ENCODE data around the gene DOK6. TPM values are rescaled to one million over a fixed set of nuclear protein-coding genes. Genes with fewer than 3 reads are reported as not detected.

DOK6 gene
- total RNA-seq, 1 experiment from 2014 or later = not detected

DNA sequence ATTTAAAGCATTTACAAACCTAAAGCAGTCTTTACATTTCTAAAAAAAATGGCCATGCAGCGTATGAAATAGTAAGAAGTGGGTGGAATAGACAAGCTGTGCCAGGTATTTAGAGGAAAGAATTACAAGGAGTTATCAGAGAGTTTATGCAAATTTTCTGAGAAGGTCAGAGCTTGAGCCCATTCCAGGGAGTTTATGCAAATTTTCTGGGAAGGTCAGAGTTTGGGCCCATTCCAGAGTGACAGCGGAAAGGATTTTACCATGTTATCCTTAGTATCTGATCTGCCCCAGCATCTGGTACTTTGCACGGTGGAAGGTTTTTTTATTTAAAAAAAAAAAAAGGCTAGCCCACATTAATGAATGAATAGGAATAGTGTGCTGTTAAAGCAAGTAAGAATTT lies 1.4 kb upstream of the DOK6 start:
- peaks cover 37% of the 10 kb centered on the region for H3K27me3 ChIP-seq (replicated peaks)
- no peaks in the 10 kb centered on the region for H3K36me3 ChIP-seq
- H3K4me3 ChIP-seq = no peak overlapping the region
- no peaks in the 10 kb centered on the region for H3K9me3 ChIP-seq (replicated peaks)
- peaks cover 10% of the 10 kb centered on the region for H3K4me1 ChIP-seq (replicated peaks)
- no peak overlapping the region for H3K27ac ChIP-seq
- DNase-seq (ENCODE audit: low read depth in 1 of 2, low spot score in 2 of 2) = no peak

DNA sequence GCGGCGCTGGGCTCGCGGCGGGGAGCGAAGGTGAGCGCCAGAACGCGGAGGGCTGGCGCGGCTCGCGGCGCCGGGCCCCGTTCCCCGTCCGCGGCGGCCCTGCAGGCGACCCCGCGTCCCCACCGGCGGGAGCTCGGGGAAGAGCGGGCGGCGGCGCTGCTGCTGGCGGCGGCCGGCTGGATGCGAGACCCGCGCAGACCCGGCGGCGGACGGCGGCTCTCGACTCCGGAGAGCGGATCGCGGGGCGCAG lies 213 bp downstream of the DOK6 start:
- Histone ChIP-seq H3K36me3 (no peaks in the 10 kb centered on the region), H3K4me3 (peak overlapping the region; percentile 13; the same call in 1 of the 2 replicates), H3K9me3 (replicated peaks) (no peaks in the 10 kb centered on the region), H3K4me1 (replicated peaks) (peaks cover 10% of the 10 kb centered on the region), H3K27ac (no peak overlapping the region), H3K27me3 (replicated peaks) (peaks cover 37% of the 10 kb centered on the region)
- no peak for DNase-seq (ENCODE audit: low read depth in 1 of 2, low spot score in 2 of 2)

DNA sequence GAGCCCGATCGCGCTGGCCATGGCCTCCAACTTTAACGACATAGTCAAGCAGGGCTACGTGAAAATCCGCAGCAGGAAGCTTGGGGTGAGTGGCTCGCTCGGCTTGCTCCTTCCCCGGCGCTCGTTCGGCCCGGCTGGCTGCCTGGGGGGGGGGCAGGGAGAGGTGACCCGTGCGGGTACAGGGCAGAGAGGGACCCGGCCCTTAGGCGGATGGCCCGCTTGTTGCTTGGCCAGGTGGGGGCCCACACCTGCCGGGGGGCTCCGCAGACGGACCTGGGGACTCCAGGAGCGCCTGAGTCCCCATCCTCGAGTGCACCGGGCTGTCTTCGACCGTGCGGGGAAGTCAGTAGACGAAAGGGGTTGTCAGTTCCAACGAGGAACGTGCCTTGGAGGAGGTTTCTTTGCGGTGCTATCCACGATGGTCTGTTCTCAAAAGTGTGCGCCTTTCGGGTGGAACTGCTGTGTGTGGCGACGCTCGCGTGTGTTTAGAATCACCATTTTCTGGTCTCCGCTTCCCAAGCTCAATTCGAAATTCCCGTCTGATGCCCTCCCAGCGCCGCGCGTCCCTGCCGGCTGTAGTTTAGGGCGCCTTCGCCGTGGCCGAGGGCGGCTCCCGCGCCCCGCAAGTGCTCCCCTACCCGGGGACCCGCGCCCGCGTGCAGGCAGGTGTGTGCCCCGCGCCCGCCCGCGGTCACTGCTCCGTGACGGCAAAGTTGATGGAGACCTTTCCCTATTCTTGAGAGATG lies 711 bp downstream of the DOK6 start:
- peaks cover 10% of the 10 kb centered on the region for H3K4me1 ChIP-seq (replicated peaks)
- H3K27me3 ChIP-seq (replicated peaks) = peaks cover 37% of the 10 kb centered on the region
- peak overlapping the region; percentile 13; the same call in 1 of the 2 replicates for H3K4me3 ChIP-seq
- no peak for DNase-seq (ENCODE audit: low read depth in 1 of 2, low spot score in 2 of 2)
- H3K9me3 ChIP-seq (replicated peaks) = no peaks in the 10 kb centered on the region
- no peak overlapping the region for H3K27ac ChIP-seq
- H3K36me3 ChIP-seq = no peaks in the 10 kb centered on the region

DNA sequence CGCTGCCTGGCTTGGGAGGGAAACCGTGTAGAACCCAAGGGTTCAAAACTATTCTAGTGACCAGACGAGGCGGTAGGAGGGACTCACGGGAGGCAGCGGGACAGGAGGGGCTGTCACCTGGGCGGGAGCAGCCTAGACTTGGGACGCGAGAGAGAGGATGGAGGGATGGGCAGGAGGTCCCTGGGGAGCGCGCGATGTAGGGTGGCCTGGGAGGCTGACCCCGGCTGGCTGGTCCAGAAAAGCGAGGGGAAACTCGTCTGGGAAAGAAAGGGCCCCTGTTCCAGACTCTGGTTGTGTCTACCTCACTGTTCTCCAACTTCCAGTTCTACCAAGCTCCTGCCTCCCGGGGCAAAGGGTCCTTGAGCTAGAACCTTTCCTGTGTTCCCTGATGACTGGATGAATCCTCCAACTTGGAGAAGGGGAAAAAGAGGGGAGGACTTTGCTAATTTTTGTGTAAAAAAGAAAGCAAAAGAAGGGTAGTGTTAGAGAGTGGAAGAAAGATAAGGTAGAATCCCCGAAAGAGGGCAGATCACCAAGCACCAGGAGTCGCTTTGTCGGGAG lies 1.4 kb downstream of the DOK6 start:
- Histone ChIP-seq H3K27me3 (replicated peaks) (peaks cover 37% of the 10 kb centered on the region), H3K27ac (no peak overlapping the region), H3K4me3 (no peak overlapping the region), H3K36me3 (no peaks in the 10 kb centered on the region), H3K9me3 (replicated peaks) (no peaks in the 10 kb centered on the region), H3K4me1 (replicated peaks) (peaks cover 10% of the 10 kb centered on the region)
- no peak for DNase-seq (ENCODE audit: low read depth in 1 of 2, low spot score in 2 of 2)

DNA sequence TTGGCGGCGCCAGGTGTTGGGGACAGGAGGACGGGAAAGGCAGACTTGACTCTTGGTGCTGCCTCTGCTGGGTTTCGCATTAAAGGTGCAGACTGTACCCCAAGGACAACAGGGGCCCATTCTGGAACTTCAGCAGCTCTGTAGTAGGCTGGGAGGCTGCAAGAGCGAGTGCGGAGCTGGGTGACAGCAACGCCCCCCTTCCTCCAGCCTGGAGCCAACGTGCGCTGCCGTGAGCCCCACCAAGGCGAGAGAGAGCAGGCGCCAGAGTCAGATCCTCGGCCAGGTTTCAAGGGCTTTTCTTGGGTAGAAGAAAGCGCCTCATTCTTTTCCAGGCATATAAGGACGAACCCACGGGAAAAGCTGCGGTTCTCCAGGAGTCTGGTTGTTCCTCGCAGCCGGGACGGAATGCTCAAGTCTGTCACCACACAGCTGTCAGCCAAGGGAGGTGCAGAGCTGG lies 1.9 kb downstream of the DOK6 start:
- peaks cover 10% of the 10 kb centered on the region for H3K4me1 ChIP-seq (replicated peaks)
- no peak overlapping the region for H3K27ac ChIP-seq
- no peaks in the 10 kb centered on the region for H3K9me3 ChIP-seq (replicated peaks)
- DNase-seq (ENCODE audit: low read depth in 1 of 2, low spot score in 2 of 2) = no peak
- H3K4me3 ChIP-seq = no peak overlapping the region
- peaks cover 37% of the 10 kb centered on the region for H3K27me3 ChIP-seq (replicated peaks)
- no peaks in the 10 kb centered on the region for H3K36me3 ChIP-seq

DNA sequence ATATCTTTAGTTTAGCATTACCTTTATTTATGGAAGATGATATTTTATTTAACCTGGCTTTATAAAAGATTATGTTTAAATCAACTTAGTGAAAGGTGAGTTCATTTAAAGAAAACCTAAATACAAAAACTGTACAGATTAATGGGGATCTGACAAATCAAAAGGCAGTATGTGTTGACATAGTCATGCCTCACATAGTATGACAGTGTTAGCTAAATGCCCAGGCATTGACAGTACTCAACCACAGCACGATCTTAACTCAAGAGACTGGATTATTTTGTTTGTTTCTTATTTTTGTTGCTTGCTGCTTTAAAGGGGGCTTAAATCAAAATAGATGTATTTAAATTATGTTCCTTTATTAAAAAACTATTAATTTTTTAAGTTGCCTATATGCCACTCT lies 7.8 kb downstream of the DOK6 start:
- no peaks in the 10 kb centered on the region for H3K36me3 ChIP-seq
- H3K27me3 ChIP-seq (replicated peaks) = no peaks in the 10 kb centered on the region; the same call in 1 of the 2 replicates
- H3K9me3 ChIP-seq (replicated peaks) = no peaks in the 10 kb centered on the region
- H3K27ac ChIP-seq = no peak overlapping the region
- DNase-seq (ENCODE audit: low read depth in 1 of 2, low spot score in 2 of 2) = no peak
- no peaks in the 10 kb centered on the region for H3K4me1 ChIP-seq (replicated peaks)
- H3K4me3 ChIP-seq = no peak overlapping the region

DNA sequence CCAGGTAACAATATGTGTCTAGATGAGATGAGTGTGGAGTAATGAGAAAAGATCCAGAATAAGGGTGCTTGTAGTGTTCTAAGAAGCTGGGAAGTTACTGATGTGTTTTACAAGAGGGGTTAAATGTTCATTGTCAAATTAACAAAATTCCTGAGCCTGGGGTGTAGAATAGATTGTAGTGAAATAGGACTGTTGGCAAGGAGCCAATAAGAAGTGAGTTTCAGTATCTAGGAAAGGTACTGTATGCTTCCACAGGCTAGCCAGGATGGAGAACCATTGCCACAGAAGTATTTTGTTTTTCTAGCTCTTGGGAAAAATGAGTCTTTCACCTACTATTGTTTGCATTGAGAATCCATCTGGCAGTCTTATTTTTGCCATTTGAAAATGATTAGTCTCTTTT lies 10.5 kb downstream of the DOK6 start:
- no peaks in the 10 kb centered on the region for H3K4me1 ChIP-seq (replicated peaks)
- DNase-seq (ENCODE audit: low read depth in 1 of 2, low spot score in 2 of 2) = no peak
- no peak overlapping the region for H3K4me3 ChIP-seq
- H3K27ac ChIP-seq = no peak overlapping the region
- no peaks in the 10 kb centered on the region for H3K36me3 ChIP-seq
- H3K9me3 ChIP-seq (replicated peaks) = no peaks in the 10 kb centered on the region
- no peaks in the 10 kb centered on the region for H3K27me3 ChIP-seq (replicated peaks)

DNA sequence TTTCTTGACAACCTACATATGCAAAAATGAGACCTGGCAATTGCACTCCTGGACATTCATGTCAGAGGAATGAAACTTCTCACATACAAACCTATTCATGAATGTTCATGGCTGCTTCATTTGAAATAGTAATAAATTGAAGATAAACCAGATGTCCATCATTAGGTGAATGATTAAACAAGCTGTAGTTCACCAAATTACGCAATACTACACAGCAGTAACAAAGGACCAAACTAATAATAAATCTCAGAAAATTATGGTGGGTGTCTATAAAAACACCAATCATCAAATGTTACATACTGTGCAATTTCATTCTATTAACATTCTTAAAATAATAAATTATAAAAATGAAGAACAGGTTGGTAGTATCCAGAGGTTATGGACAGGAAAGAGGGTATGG lies 13.5 kb downstream of the DOK6 start:
- H3K36me3 ChIP-seq = no peaks in the 10 kb centered on the region
- no peaks in the 10 kb centered on the region for H3K27me3 ChIP-seq (replicated peaks)
- H3K9me3 ChIP-seq (replicated peaks) = no peaks in the 10 kb centered on the region

DNA sequence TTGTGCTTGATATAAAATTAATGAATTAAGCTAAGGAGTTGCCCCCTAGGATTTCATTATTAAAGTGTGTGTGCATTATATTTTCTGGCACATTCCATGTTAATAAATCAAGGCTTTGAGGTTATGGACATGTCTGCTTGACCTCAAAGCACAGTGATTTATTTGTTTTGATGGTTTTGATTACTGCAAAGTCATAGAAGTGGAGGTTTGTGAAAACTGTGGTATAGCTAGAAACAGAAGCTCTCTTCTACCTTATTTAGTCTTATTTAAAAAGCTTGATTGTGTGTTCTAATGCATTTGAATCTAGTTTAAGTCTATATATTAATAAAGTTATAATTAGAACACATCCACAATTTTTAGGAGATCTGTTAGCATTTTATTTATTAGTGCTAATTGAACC lies 32.2 kb downstream of the DOK6 start:
- H3K9me3 ChIP-seq (replicated peaks) = no peaks in the 10 kb centered on the region
- H3K27ac ChIP-seq = no peak overlapping the region
- H3K27me3 ChIP-seq (replicated peaks) = no peaks in the 10 kb centered on the region
- DNase-seq (ENCODE audit: low read depth in 1 of 2, low spot score in 2 of 2) = no peak
- H3K36me3 ChIP-seq = no peaks in the 10 kb centered on the region
- no peak overlapping the region for H3K4me3 ChIP-seq
- no peaks in the 10 kb centered on the region for H3K4me1 ChIP-seq (replicated peaks)

More for the DNA sequence above, 13.5 kb downstream of the DOK6 start:
- Histone ChIP-seq H3K4me3 (no peak overlapping the region), H3K4me1 (replicated peaks) (no peaks in the 10 kb centered on the region), H3K27ac (no peak overlapping the region)
- DNase-seq (ENCODE audit: low read depth in 1 of 2, low spot score in 2 of 2) = no peak

DNA sequence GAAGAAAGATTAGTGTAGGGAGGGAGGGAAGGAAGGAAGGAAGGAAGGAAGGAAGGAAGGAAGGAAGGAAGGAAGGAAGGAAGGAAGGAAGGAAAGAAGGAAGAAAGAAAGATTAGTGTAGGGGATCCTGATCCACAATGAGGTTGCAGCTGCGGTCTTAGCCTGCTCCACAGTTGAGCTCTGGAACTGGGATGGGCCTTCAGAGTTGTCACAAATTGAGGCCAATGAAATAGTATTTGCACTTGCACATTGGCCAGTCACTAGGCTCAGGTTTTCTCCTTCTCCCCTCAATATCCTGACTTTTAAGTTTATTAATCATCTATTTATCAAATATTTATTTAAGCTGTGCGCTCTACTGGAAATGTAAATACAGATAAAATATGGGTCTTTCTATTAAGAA lies 34.3 kb downstream of the DOK6 start:
- no peak overlapping the region for H3K27ac ChIP-seq
- no peaks in the 10 kb centered on the region for H3K27me3 ChIP-seq (replicated peaks)
- no peaks in the 10 kb centered on the region for H3K4me1 ChIP-seq (replicated peaks)
- DNase-seq (ENCODE audit: low read depth in 1 of 2, low spot score in 2 of 2) = no peak
- H3K9me3 ChIP-seq (replicated peaks) = no peaks in the 10 kb centered on the region
- no peak overlapping the region for H3K4me3 ChIP-seq
- no peaks in the 10 kb centered on the region for H3K36me3 ChIP-seq

DNA sequence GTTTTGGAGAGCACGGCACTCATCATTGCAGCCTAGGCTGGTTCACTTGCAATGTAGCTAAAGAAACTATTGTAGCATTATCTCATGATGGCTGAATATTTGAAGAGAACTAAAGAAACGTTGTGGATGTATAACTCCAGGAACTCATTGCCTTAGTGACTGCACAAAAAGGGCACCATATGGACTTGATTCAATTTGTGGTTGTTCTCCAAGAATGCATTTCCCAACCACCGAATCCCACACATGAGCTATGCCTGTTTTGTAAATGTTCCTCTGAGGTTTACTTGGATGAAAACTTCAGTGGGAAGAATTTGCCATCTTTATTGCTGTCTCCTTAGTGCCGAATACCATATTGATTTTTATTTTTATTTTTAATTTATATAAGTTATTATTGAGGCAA lies 43.5 kb downstream of the DOK6 start:
- Histone ChIP-seq H3K9me3 (replicated peaks) (no peaks in the 10 kb centered on the region), H3K4me1 (replicated peaks) (no peaks in the 10 kb centered on the region), H3K36me3 (no peaks in the 10 kb centered on the region), H3K27ac (no peak overlapping the region), H3K4me3 (no peak overlapping the region), H3K27me3 (replicated peaks) (no peaks in the 10 kb centered on the region)
- no peak for DNase-seq (ENCODE audit: low read depth in 1 of 2, low spot score in 2 of 2)

DNA sequence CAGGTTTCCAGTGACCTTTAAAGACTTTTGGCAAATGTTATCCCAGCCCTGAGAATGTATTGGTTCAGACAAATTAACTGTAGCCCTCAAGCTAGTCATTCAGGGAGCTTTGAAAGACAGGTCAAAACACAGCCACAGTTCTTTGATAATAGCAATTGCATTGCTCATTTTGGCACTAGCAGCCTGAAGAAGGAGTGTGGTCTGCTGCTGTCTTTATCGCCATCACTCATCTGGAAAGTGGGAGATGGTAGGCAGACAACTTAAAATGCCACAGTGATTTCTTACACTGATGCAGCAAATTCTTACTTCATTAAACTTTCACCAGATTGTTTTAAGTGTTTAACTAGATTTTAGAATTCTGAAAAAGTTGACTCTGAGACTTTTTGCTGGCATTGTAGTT lies 47.2 kb downstream of the DOK6 start:
- no peak overlapping the region for H3K27ac ChIP-seq
- H3K4me1 ChIP-seq (replicated peaks) = no peaks in the 10 kb centered on the region
- no peak overlapping the region for H3K4me3 ChIP-seq
- DNase-seq (ENCODE audit: low read depth in 1 of 2, low spot score in 2 of 2) = no peak
- H3K9me3 ChIP-seq (replicated peaks) = no peaks in the 10 kb centered on the region
- H3K36me3 ChIP-seq = no peaks in the 10 kb centered on the region
- no peaks in the 10 kb centered on the region for H3K27me3 ChIP-seq (replicated peaks)

DNA sequence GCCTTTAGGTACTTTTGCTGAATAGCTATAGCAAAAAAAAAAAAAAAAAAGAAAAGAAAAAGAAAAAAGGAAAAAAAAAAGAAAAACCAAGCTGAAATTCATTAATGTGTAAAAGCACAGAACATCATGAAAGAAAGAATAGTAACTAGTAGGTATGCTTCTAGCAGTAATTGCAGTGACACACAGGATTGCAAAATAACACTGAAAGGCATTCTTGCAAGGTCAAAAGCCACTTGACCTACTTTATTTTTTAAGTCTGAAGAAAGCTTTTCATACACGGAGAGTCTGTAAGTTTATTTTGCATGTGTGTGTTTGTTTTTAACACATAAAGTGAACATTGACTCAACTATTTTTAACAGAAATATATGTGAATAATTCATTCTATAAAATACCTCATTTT lies 54.4 kb downstream of the DOK6 start:
- no peaks in the 10 kb centered on the region for H3K27me3 ChIP-seq (replicated peaks)
- H3K4me1 ChIP-seq (replicated peaks) = no peaks in the 10 kb centered on the region
- H3K4me3 ChIP-seq = no peak overlapping the region
- DNase-seq (ENCODE audit: low read depth in 1 of 2, low spot score in 2 of 2) = no peak
- no peak overlapping the region for H3K27ac ChIP-seq
- no peaks in the 10 kb centered on the region for H3K9me3 ChIP-seq (replicated peaks)
- no peaks in the 10 kb centered on the region for H3K36me3 ChIP-seq

DNA sequence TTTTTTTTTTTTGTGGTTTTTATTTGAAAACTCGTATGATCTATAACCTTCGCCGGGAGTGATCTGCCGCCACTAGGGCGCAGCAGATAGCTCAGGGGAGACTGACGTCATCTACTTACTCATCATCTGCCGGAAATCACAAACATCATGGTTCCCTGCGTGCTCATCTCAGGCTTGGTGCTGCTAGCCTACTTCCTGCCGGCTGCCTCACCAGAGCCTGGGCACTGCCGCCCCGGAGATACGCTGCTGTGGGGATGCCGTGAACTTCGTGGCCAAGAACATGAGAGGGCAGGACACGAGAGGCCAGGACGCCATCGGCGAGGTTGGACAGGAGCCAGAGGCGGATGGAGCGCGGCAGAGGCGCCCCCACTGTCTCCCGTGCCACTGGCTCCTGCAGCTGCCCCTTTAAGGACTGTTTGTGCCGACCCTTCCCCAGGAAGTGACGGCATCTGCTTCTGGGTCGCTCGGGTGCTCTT lies 68.8 kb downstream of the DOK6 start:
- Histone ChIP-seq H3K4me1 (replicated peaks) (no peaks in the 10 kb centered on the region), H3K27ac (no peak overlapping the region), H3K4me3 (no peak overlapping the region), H3K27me3 (replicated peaks) (no peaks in the 10 kb centered on the region), H3K9me3 (replicated peaks) (no peaks in the 10 kb centered on the region), H3K36me3 (no peaks in the 10 kb centered on the region)
- DNase-seq (ENCODE audit: low read depth in 1 of 2, low spot score in 2 of 2) = no peak

DNA sequence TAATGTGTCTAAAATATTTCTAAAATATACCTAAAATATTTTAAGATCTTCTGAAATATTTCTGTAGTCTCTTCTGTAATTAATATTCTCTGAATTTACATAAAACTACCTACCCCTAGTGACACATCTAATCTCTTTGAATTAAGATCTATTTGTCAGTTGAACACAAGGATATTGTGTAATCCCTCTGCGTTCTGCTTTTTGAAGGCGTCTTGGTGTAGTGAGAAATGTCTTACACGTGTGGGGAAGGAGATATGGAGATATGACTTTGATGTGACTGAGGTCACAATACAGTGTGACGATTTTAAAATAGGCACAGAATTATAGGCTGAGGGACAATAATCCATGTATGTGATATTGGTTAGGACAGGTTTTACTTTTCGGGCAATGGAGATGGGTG lies 79.8 kb downstream of the DOK6 start:
- Histone ChIP-seq H3K27me3 (replicated peaks) (no peaks in the 10 kb centered on the region), H3K9me3 (replicated peaks) (no peaks in the 10 kb centered on the region), H3K27ac (no peak overlapping the region), H3K4me1 (replicated peaks) (no peaks in the 10 kb centered on the region), H3K4me3 (no peak overlapping the region), H3K36me3 (no peaks in the 10 kb centered on the region)
- no peak for DNase-seq (ENCODE audit: low read depth in 1 of 2, low spot score in 2 of 2)

Data from SJSA1 (cell line).